ENCODE data around the gene HOXB13. TPM values are rescaled to one million over a fixed set of nuclear protein-coding genes. Genes with fewer than 3 reads are reported as not detected.

The HOXB13 gene
- total and polyA plus RNA-seq, 7 experiments from 2014 or later: not detected

DNA sequence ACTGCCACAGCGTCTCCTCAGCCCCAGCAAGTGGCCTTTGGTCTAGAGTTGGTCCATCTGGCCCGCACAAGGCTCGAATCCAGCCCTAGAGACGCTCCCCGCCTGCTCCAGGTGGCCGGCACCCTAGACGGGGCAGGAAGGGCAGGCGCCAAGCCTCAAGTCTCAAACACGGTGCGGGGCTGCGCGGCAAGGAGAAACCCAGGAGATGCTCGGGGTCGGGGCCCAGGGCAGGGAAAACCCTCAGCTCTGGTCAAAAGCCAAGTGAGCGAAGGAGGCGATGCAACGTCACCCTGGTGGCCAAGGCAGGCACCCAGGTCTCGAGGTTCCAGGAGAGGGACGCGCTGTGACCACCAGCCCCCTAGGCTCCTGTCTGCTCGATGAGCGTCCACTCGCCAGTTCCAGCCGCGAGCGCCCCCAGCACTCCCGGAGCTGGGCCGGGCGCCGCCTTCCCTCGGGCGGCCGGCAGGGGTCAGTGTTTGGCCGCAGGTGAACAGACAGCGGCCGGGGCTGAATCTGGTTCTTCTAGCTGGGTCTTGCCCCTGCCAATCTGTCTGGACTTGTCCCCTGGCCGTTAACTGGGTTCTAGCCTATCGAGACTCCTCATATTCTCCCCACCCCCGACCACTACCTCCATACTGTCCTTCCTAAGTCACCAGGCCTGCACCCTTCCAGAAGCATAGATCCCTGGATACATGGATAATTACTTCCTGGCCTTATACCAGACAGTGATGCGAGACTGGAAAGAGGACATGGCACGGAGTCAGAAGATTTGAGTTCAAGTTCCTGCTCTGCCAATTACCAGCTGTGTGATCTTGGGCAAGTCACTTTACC is 50.2 kb downstream of the HOXB13 start:
- no peaks in the 10 kb centered on the region for H3K9me3 ChIP-seq (ENCODE audit: control insufficient read depth in 2 of 3, low read length in 3 of 3)
- no peaks in the 10 kb centered on the region for H3K36me3 Mint-ChIP-seq
- H3K4me1 Mint-ChIP-seq: peaks cover 0 to 6% (median 0%) of the 10 kb centered on the region in 7 donors
- POLR2A ChIA-PET: interaction anchor here (0.6 to 0.8 kb wide), 2 partner anchors 208 to 213 kb away, joined by 3 to 4 read pairs; no protein-coding TSS in a partner anchor
- no peak overlapping the region for H3K27ac ChIP-seq (ENCODE audit: low read depth, low read length)
- peak overlapping the region in 1 of 9 donors; percentile 43 for H3K27ac Mint-ChIP-seq
- CTCF ChIA-PET: interaction anchor here (0.6 to 4.7 kb wide), 19 partner anchors 10 to 695 kb away, joined by 3 to 41 read pairs (median 4); partner anchors contain the start of gene PRAC2
- peaks cover 26 to 72% (median 47%) of the 10 kb centered on the region in 5 donors for H3K27me3 Mint-ChIP-seq
- no peaks in the 10 kb centered on the region for H3K4me1 ChIP-seq (ENCODE audit: control insufficient read depth in 2 of 2, insufficient read depth in 2 of 2, low read length in 2 of 2)
- intact Hi-C loops (cut with micrococcal nuclease): loop anchor here (1.0 to 5.0 kb wide), 6 partner anchors 113 to 354 kb away; no protein-coding TSS in a partner anchor
- DNase-seq: peak; percentile 43 to 80 (median 61)
- H3K27me3 ChIP-seq (ENCODE audit: control insufficient read depth in 2 of 2, insufficient read depth in 2 of 2, low read length in 2 of 2): no peaks in the 10 kb centered on the region
- H3K4me3 Mint-ChIP-seq: peak overlapping the region in 4 of 10 donors; percentile 33 to 67 (median 43)
- peak; percentile 95 for ATAC-seq
- no peaks in the 10 kb centered on the region for H3K36me3 ChIP-seq (ENCODE audit: control insufficient read depth in 2 of 3, insufficient read depth in 3 of 3, low read length in 3 of 3)
- no peaks in the 10 kb centered on the region for H3K9me3 Mint-ChIP-seq
- no peak overlapping the region for H3K4me3 ChIP-seq (ENCODE audit: low read length)

DNA sequence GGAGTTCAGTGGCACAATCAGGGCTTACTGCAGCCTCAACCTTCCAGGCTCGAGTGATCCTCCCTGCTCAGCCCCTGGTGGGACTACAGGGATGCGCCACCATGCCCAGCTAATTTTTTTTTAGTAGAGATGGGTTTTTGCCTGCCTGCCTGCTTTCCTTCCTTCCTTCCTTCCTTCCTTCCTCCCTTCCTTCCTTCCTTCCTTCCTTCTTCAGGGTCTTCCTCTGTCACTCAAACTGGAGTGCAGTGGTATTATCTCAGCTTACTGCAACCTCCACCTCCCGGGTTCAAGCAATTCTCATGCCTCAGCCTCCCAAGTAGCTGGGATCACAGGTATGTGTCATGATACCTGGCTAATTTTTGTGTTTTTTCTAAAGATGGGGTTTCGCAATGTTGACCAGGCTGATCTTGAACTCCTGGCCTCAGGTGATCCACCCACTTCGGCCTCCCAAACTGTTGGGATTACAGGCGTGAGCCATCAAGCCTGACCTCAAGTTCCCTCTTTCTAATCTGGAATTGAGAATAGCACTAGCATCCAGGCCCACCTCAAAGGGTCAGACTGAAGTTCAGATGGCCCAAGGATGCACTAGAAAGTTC is 51.5 kb downstream of the HOXB13 start:
- intact Hi-C loops (cut with micrococcal nuclease): loop anchor here in 1 of 2 donors (5.0 kb wide), 1 partner anchor 115 kb away; no protein-coding TSS in a partner anchor
- POLR2A ChIA-PET: no interaction called here
- H3K27me3 Mint-ChIP-seq: peaks cover 21 to 70% (median 41%) of the 10 kb centered on the region in 5 donors

More for the DNA sequence above, 51.5 kb downstream of the HOXB13 start:
- H3K36me3 ChIP-seq (ENCODE audit: control insufficient read depth in 2 of 3, insufficient read depth in 3 of 3, low read length in 3 of 3): no peaks in the 10 kb centered on the region
- H3K9me3 ChIP-seq (ENCODE audit: control insufficient read depth in 2 of 3, low read length in 3 of 3): no peaks in the 10 kb centered on the region
- H3K27ac ChIP-seq (ENCODE audit: low read depth, low read length): no peak overlapping the region
- no peaks in the 10 kb centered on the region for H3K27me3 ChIP-seq (ENCODE audit: control insufficient read depth in 2 of 2, insufficient read depth in 2 of 2, low read length in 2 of 2)
- Mint-ChIP-seq H3K9me3 (no peaks in the 10 kb centered on the region), H3K36me3 (no peaks in the 10 kb centered on the region), H3K4me1 (peaks cover 0 to 6% (median 0%) of the 10 kb centered on the region in 7 donors), H3K27ac (no peak overlapping the region), H3K4me3 (no peak overlapping the region)
- H3K4me1 ChIP-seq (ENCODE audit: control insufficient read depth in 2 of 2, insufficient read depth in 2 of 2, low read length in 2 of 2): no peaks in the 10 kb centered on the region
- CTCF ChIA-PET: interaction anchor here (2.7 to 4.7 kb wide), 2 partner anchors 9 to 201 kb away, joined by 10 to 41 read pairs; no protein-coding TSS in a partner anchor
- ATAC-seq (no peak), DNase-seq (no peak)
- no peak overlapping the region for H3K4me3 ChIP-seq (ENCODE audit: low read length)

Small RNAs within 50 kb of the gene (microRNA-seq; reads per million reads assigned to microRNA genes)
- gene MIR3185 (ENCODE audit: borderline microRNAs expressed): not detected

Other genes starting within 250 kb of the HOXB13 start
- gene HOXB1, start 197.7 kb downstream of the HOXB13 start, total RNA-seq: not detected
- not detected for gene HOXB1, start 197.7 kb downstream of the HOXB13 start, polyA plus RNA-seq
- gene HOXB2, start 183.6 kb downstream of the HOXB13 start, total RNA-seq: 10 to 100 TPM in 4 of 5 experiments, 1 to 10 TPM in 1; 3.4 to 46.9 (median 34.2) TPM
- gene HOXB2, start 183.6 kb downstream of the HOXB13 start, polyA plus RNA-seq: 10 to 100 TPM in 1 of 2 donors, 1 to 10 TPM in 1; 9.7 to 23.1 TPM
- gene HOXB4, start 150.4 kb downstream of the HOXB13 start, total RNA-seq: 1 to 10 TPM in 4 of 5 experiments, under 1 TPM in 1; 0.34 to 7.9 (median 2.4) TPM
- gene HOXB4, start 150.4 kb downstream of the HOXB13 start, polyA plus RNA-seq: not detected
- 10 to 100 TPM in 1 of 5 experiments, 1 to 10 TPM in 3, under 1 TPM in 1; 0.48 to 14.6 (median 7.1) TPM for gene HOXB3, start 138.5 kb downstream of the HOXB13 start, total RNA-seq
- gene HOXB3, start 138.5 kb downstream of the HOXB13 start, polyA plus RNA-seq: under 1 TPM in 1 of 2 donors, not detected in 1; 0.11 TPM
- not detected for gene HOXB5, start 135.0 kb downstream of the HOXB13 start, total RNA-seq
- gene HOXB5, start 135.0 kb downstream of the HOXB13 start, polyA plus RNA-seq: not detected
- under 1 TPM in 1 of 5 experiments, not detected in 4; 0.34 TPM for gene HOXB6, start 123.8 kb downstream of the HOXB13 start, total RNA-seq
- gene HOXB6, start 123.8 kb downstream of the HOXB13 start, polyA plus RNA-seq: not detected
- gene HOXB7, start 117.7 kb downstream of the HOXB13 start, total RNA-seq: under 1 TPM in 1 of 5 experiments, not detected in 4; 0.31 TPM
- gene HOXB7, start 117.7 kb downstream of the HOXB13 start, polyA plus RNA-seq: not detected
- gene HOXB8, start 113.5 kb downstream of the HOXB13 start, total RNA-seq: not detected
- not detected for gene HOXB8, start 113.5 kb downstream of the HOXB13 start, polyA plus RNA-seq
- gene HOXB9, start 102.4 kb downstream of the HOXB13 start, total RNA-seq: under 1 TPM in 3 of 5 experiments, not detected in 2; 0.12 to 0.24 (median 0.16) TPM
- not detected for gene HOXB9, start 102.4 kb downstream of the HOXB13 start, polyA plus RNA-seq
- gene PRAC1, start 6.2 kb downstream of the HOXB13 start, total RNA-seq: not detected
- gene PRAC1, start 6.2 kb downstream of the HOXB13 start, polyA plus RNA-seq: not detected
- gene PRAC2, start 5.6 kb downstream of the HOXB13 start, total RNA-seq: not detected
- not detected for gene PRAC2, start 5.6 kb downstream of the HOXB13 start, polyA plus RNA-seq
- gene TTLL6, start 88.5 kb upstream of the HOXB13 start, total RNA-seq: not detected
- gene TTLL6, start 88.5 kb upstream of the HOXB13 start, polyA plus RNA-seq: not detected
- 100 to 1,000 TPM; 129 to 208 (median 139) TPM for gene CALCOCO2, start 102.3 kb upstream of the HOXB13 start, total RNA-seq
- 100 to 1,000 TPM; 159 to 167 TPM for gene CALCOCO2, start 102.3 kb upstream of the HOXB13 start, polyA plus RNA-seq
- gene ATP5MC1, start 164.0 kb upstream of the HOXB13 start, total RNA-seq: 100 to 1,000 TPM in 1 of 5 experiments, 10 to 100 TPM in 4; 28.0 to 102 (median 37.0) TPM
- 100 to 1,000 TPM; 155 to 179 TPM for gene ATP5MC1, start 164.0 kb upstream of the HOXB13 start, polyA plus RNA-seq
- gene UBE2Z, start 179.7 kb upstream of the HOXB13 start, total RNA-seq: 10 to 100 TPM; 71.6 to 96.6 (median 91.8) TPM
- gene UBE2Z, start 179.7 kb upstream of the HOXB13 start, polyA plus RNA-seq: 10 to 100 TPM; 52.1 to 55.6 TPM
- gene SNF8, start 216.1 kb upstream of the HOXB13 start, total RNA-seq: 100 to 1,000 TPM in 1 of 5 experiments, 10 to 100 TPM in 4; 54.8 to 122 (median 60.3) TPM
- 10 to 100 TPM; 94.2 to 98.5 TPM for gene SNF8, start 216.1 kb upstream of the HOXB13 start, polyA plus RNA-seq
- gene GIP, start 239.8 kb upstream of the HOXB13 start, total RNA-seq: not detected
- gene GIP, start 239.8 kb upstream of the HOXB13 start, polyA plus RNA-seq: not detected